ENCODE data around the gene FEN1. TPM values are rescaled to one million over a fixed set of nuclear protein-coding genes. Genes with fewer than 3 reads are reported as not detected.

FEN1 gene
- total RNA-seq, 1 donor from 2014 or later, result 51.8 TPM

GRCh38 chr11:61793829-61794204 is 1.1 kb downstream of the FEN1 start:
- no peaks in the 10 kb centered on the region for H3K9me3 Mint-ChIP-seq
- peaks cover 80% of the 10 kb centered on the region for H3K79me2 ChIP-seq (ENCODE audit: low read depth)

DNA sequence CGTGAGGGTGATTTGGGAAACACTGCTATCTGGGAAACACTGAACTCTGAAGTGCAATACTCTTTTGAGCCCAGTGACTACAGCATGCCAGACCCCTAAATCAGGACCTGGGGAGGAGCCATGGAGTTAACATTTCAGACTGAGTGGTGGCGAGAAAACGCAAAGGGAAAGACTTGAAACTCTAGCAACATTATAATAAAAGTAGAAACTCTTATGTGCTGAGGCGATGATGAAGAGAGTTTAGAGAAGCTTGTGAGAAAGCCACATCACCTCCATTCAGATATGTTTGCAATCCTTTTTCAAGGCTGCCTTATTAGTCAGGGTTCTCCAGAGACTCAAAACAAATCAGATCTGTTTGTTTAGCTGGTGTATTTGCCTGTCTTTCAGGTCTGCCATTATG is 1.9 kb downstream of the FEN1 start:
- no peak for DNase-seq (ENCODE audit: low spot score)
- H3K79me2 ChIP-seq (ENCODE audit: low read depth), result peaks cover 82% of the 10 kb centered on the region
- peaks cover 19% of the 10 kb centered on the region for H3K4me1 ChIP-seq
- Mint-ChIP-seq H3K36me3 (peaks cover 30% of the 10 kb centered on the region), H3K4me3 (peak overlapping the region; percentile 61), H3K4me1 (peaks cover 29% of the 10 kb centered on the region), H3K27ac (no peak overlapping the region), H3K9me3 (no peaks in the 10 kb centered on the region), H3K27me3 (ENCODE audit: insufficient read depth, low read depth) (peaks cover 8% of the 10 kb centered on the region)
- no peaks in the 10 kb centered on the region for H3K9me3 ChIP-seq (ENCODE audit: low read depth)
- peaks cover 22% of the 10 kb centered on the region for H4K20me1 ChIP-seq (ENCODE audit: low read depth)
- H3F3A ChIP-seq (ENCODE audit: low read depth), result peaks cover 67% of the 10 kb centered on the region
- peak overlapping the region; percentile 87 for H3K4me2 ChIP-seq
- TF ChIP-seq EZH2 (IDR thresholded peaks at IDR 0.05) (no peak), EZH2phosphoT487 (IDR thresholded peaks at IDR 0.05) (no peak)
- no peak overlapping the region for H2AFZ ChIP-seq (replicated peaks)
- no peak overlapping the region for H3K27ac ChIP-seq
- H3K4me3 ChIP-seq, result no peak overlapping the region
- no peaks in the 10 kb centered on the region for H3K27me3 ChIP-seq
- H3K9ac ChIP-seq, result no peak overlapping the region
- no peaks in the 10 kb centered on the region for H3K36me3 ChIP-seq

More at GRCh38 chr11:61793829-61794204, 1.1 kb downstream of the FEN1 start:
- Mint-ChIP-seq H3K36me3 (peaks cover 28% of the 10 kb centered on the region), H3K4me3 (peak overlapping the region; percentile 94), H3K27ac (peak overlapping the region; percentile 81), H3K4me1 (peaks cover 29% of the 10 kb centered on the region), H3K27me3 (ENCODE audit: insufficient read depth, low read depth) (peaks cover 8% of the 10 kb centered on the region)
- TF ChIP-seq, protein P1, sequence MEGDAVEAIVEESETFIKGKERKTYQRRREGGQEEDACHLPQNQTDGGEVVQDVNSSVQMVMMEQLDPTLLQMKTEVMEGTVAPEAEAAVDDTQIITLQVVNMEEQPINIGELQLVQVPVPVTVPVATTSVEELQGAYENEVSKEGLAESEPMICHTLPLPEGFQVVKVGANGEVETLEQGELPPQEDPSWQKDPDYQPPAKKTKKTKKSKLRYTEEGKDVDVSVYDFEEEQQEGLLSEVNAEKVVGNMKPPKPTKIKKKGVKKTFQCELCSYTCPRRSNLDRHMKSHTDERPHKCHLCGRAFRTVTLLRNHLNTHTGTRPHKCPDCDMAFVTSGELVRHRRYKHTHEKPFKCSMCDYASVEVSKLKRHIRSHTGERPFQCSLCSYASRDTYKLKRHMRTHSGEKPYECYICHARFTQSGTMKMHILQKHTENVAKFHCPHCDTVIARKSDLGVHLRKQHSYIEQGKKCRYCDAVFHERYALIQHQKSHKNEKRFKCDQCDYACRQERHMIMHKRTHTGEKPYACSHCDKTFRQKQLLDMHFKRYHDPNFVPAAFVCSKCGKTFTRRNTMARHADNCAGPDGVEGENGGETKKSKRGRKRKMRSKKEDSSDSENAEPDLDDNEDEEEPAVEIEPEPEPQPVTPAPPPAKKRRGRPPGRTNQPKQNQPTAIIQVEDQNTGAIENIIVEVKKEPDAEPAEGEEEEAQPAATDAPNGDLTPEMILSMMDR (IDR thresholded peaks at IDR 0.05), result no peak
- TF ChIP-seq EZH2 (IDR thresholded peaks at IDR 0.05) (no peak), EZH2phosphoT487 (IDR thresholded peaks at IDR 0.05) (no peak)
- H2AFZ ChIP-seq (replicated peaks), result no peak overlapping the region
- H4K20me1 ChIP-seq (ENCODE audit: low read depth), result peaks cover 22% of the 10 kb centered on the region
- no peaks in the 10 kb centered on the region for H3K9me3 ChIP-seq (ENCODE audit: low read depth)
- DNase-seq (ENCODE audit: low spot score), result no peak
- H3K27me3 ChIP-seq, result no peaks in the 10 kb centered on the region
- no peak overlapping the region for H3K27ac ChIP-seq
- H3K4me1 ChIP-seq, result peaks cover 19% of the 10 kb centered on the region
- H3K36me3 ChIP-seq, result no peaks in the 10 kb centered on the region
- peak overlapping the region; percentile 87 for H3K4me2 ChIP-seq
- H3F3A ChIP-seq (ENCODE audit: low read depth), result peaks cover 59% of the 10 kb centered on the region
- H3K4me3 ChIP-seq, result peak overlapping the region; percentile 82
- peak overlapping the region; percentile 96 for H3K9ac ChIP-seq

DNA sequence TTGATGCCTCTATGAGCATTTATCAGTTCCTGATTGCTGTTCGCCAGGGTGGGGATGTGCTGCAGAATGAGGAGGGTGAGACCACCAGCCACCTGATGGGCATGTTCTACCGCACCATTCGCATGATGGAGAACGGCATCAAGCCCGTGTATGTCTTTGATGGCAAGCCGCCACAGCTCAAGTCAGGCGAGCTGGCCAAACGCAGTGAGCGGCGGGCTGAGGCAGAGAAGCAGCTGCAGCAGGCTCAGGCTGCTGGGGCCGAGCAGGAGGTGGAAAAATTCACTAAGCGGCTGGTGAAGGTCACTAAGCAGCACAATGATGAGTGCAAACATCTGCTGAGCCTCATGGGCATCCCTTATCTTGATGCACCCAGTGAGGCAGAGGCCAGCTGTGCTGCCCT is 2.7 kb downstream of the FEN1 start:
- peaks cover 76% of the 10 kb centered on the region for H3F3A ChIP-seq (ENCODE audit: low read depth)
- H3K79me2 ChIP-seq (ENCODE audit: low read depth), result peaks cover 90% of the 10 kb centered on the region
- H3K36me3 ChIP-seq, result no peaks in the 10 kb centered on the region
- H3K27me3 ChIP-seq, result no peaks in the 10 kb centered on the region
- peaks cover 29% of the 10 kb centered on the region for H3K4me1 Mint-ChIP-seq
- H4K20me1 ChIP-seq (ENCODE audit: low read depth), result peaks cover 22% of the 10 kb centered on the region
- TF ChIP-seq, protein P1 (IDR thresholded peaks at IDR 0.05), result no peak
- TF ChIP-seq EZH2 (IDR thresholded peaks at IDR 0.05), result no peak
- TF ChIP-seq EZH2phosphoT487 (IDR thresholded peaks at IDR 0.05), result no peak
- H3K27ac Mint-ChIP-seq, result no peak overlapping the region
- H3K9me3 Mint-ChIP-seq, result no peaks in the 10 kb centered on the region
- H3K4me3 ChIP-seq, result no peak overlapping the region
- H3K4me1 ChIP-seq, result peaks cover 19% of the 10 kb centered on the region
- H3K9ac ChIP-seq, result no peak overlapping the region
- H3K36me3 Mint-ChIP-seq, result peaks cover 27% of the 10 kb centered on the region
- H2AFZ ChIP-seq (replicated peaks), result no peak overlapping the region
- H3K9me3 ChIP-seq (ENCODE audit: low read depth), result no peaks in the 10 kb centered on the region
- H3K4me3 Mint-ChIP-seq, result no peak overlapping the region
- DNase-seq (ENCODE audit: low spot score), result no peak
- no peak overlapping the region for H3K27ac ChIP-seq
- no peak overlapping the region for H3K4me2 ChIP-seq
- H3K27me3 Mint-ChIP-seq (ENCODE audit: insufficient read depth, low read depth), result peaks cover 9% of the 10 kb centered on the region

DNA sequence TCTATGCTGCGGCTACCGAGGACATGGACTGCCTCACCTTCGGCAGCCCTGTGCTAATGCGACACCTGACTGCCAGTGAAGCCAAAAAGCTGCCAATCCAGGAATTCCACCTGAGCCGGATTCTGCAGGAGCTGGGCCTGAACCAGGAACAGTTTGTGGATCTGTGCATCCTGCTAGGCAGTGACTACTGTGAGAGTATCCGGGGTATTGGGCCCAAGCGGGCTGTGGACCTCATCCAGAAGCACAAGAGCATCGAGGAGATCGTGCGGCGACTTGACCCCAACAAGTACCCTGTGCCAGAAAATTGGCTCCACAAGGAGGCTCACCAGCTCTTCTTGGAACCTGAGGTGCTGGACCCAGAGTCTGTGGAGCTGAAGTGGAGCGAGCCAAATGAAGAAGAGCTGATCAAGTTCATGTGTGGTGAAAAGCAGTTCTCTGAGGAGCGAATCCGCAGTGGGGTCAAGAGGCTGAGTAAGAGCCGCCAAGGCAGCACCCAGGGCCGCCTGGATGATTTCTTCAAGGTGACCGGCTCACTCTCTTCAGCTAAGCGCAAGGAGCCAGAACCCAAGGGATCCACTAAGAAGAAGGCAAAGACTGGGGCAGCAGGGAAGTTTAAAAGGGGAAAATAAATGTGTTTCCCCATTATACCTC is 3.3 kb downstream of the FEN1 start:
- H3K4me3 Mint-ChIP-seq, result no peak overlapping the region
- Histone ChIP-seq H3F3A (ENCODE audit: low read depth) (peaks cover 78% of the 10 kb centered on the region), H3K36me3 (no peaks in the 10 kb centered on the region)

More for the DNA sequence above, 3.3 kb downstream of the FEN1 start:
- peaks cover 19% of the 10 kb centered on the region for H3K4me1 ChIP-seq
- Mint-ChIP-seq H3K27me3 (ENCODE audit: insufficient read depth, low read depth) (peaks cover 11% of the 10 kb centered on the region), H3K27ac (no peak overlapping the region), H3K36me3 (peaks cover 26% of the 10 kb centered on the region), H3K4me1 (peaks cover 29% of the 10 kb centered on the region), H3K9me3 (no peaks in the 10 kb centered on the region)
- H3K9me3 ChIP-seq (ENCODE audit: low read depth), result no peaks in the 10 kb centered on the region
- H3K27me3 ChIP-seq, result no peaks in the 10 kb centered on the region
- no peak overlapping the region for H3K4me3 ChIP-seq
- TF ChIP-seq EZH2 (IDR thresholded peaks at IDR 0.05) (no peak), EZH2phosphoT487 (IDR thresholded peaks at IDR 0.05) (no peak)
- TF ChIP-seq, protein P1 (IDR thresholded peaks at IDR 0.05), result no peak
- no peak overlapping the region for H3K27ac ChIP-seq
- H2AFZ ChIP-seq (replicated peaks), result no peak overlapping the region
- H3K79me2 ChIP-seq (ENCODE audit: low read depth), result peaks cover 86% of the 10 kb centered on the region
- H3K4me2 ChIP-seq, result no peak overlapping the region
- H3K9ac ChIP-seq, result no peak overlapping the region
- peaks cover 22% of the 10 kb centered on the region for H4K20me1 ChIP-seq (ENCODE audit: low read depth)
- DNase-seq (ENCODE audit: low spot score), result no peak

Data from neural progenitor cell (in vitro differentiated cells).